NCI-H1436 treated with DMSO at 0.1 percent for 48 hours (cell line): ENCODE results near the gene TAF11L13.
"Not testable (repeated sequence)": the region's sequence is repeated elsewhere in the genome, so short reads cannot be mapped to it uniquely, and the experiment has no call there.

Source experiments
- DNase-seq: peaks from one replicate; lab custom pipeline; 2025; lab: John Stamatoyannopoulos, UW

The TAF11L13 gene

DNA sequence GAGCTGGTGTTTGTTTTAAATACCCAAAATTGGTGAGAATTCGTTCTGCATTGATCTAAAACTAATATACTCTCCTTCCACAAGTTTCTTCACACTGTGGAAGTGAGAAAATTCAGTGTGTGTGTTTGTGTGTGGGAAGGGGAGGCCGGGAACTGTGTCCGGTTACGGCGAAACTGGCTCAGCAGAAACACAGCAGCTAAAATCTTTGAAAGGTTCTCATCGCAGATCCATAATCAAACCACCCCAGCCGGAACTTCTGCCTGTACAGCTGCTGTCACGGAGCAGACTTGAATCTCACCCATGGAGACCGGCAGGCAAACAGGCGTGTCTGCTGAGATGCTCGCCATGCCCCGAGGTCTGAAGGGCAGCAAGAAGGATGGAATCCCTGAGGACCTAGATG, at the start of gene TAF11L13:
TAF11L13 (plus strand) TSS at position 301 of the 400 bp plus-strand sequence.
- not testable (repeated sequence) for DNase-seq

DNA sequence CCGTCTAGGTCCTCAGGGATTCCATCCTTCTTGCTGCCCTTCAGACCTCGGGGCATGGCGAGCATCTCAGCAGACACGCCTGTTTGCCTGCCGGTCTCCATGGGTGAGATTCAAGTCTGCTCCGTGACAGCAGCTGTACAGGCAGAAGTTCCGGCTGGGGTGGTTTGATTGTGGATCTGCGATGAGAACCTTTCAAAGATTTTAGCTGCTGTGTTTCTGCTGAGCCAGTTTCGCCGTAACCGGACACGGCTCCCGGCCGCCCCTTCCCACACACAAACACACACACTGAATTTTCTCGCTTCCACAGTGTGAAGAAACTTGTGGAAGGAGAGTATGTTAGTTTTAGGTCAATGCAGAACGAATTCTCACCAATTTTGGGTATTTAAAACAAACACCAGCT, 46.2 kb upstream of the TAF11L13 start, which contains the start of gene TAF11L7:
TAF11L7 (minus strand) TSS at position 101 of the 400 bp plus-strand sequence.
- DNase-seq = not testable (repeated sequence)

- DNase-seq = not testable (repeated sequence)
These were observed 41.0 kb upstream of the TAF11L13 start, which contains the start of gene TAF11L8 for GRCh38 chr5:17590860-17591259. Gene TAF11L8 (minus strand): TSS chr5:17590960.

- DNase-seq = not testable (repeated sequence)
These were observed 37.6 kb upstream of the TAF11L13 start, which contains the start of gene TAF11L9 for GRCh38 chr5:17594255-17594654. Gene TAF11L9 (minus strand): TSS chr5:17594394.

DNA sequence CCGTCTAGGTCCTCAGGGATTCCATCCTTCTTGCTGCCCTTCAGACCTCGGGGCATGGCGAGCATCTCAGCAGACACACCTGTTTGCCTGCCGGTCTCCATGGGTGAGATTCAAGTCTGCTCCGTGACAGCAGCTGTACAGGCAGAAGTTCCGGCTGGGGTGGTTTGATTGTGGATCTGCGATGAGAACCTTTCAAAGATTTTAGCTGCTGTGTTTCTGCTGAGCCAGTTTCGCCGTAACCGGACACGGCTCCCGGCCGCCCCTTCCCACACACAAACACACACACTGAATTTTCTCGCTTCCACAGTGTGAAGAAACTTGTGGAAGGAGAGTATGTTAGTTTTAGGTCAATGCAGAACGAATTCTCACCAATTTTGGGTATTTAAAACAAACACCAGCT, 34.2 kb upstream of the TAF11L13 start, which contains the start of gene TAF11L10:
TAF11L10 (minus strand) TSS at position 101 of the 400 bp plus-strand sequence.
- not testable (repeated sequence) for DNase-seq

DNA sequence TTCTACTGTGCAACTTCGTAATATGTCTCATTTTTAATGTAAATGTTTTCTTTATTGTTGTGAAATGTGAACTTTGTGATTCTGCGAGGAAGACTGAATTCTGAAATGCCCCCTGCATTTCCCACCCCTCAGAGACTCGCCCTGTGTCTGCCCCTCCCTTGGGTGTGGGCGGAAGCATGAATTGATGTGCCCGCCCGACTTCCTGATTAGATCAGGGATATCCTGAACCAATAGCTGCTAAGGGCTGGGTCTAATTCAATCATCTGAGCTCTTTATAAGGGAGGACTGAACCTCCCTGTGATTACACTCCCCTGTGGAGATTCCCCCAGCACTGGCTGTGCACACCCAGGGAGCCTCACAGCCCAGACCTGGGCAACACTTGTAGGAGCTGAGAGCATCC, 28.0 kb upstream of the TAF11L13 start, which contains the start of gene TAF11L11:
TAF11L11 (plus strand) TSS at position 304 of the 400 bp plus-strand sequence.
- DNase-seq = not testable (repeated sequence)

GRCh38 chr5:17604951-17605350, 26.9 kb upstream of the TAF11L13 start:
- no peak for DNase-seq

DNA sequence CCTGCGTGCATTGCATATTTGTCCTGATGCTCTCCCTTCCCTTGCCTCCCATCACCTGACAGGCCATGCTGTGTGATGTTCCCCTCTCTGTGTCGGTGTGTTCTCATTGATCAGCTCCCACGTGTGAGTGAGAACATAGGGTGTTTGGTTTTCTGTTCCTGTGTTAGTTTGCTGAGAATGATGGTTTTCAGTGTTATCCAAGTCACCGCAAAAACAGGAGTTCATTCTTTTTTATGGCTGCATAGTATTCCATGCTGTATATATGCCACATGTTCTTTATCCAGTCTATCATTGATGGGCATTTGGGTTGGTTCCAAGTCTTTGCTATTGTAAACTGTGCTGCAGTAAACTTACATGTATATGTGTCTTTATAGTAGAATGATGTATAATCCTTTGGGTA, 24.4 kb upstream of the TAF11L13 start:
- DNase-seq = not testable (repeated sequence)

- not testable (repeated sequence) for DNase-seq
These were observed 21.8 kb upstream of the TAF11L13 start, which contains the start of gene TAF11L12 for GRCh38 chr5:17610092-17610491. Gene TAF11L12 (plus strand): TSS chr5:17610392.

DNA sequence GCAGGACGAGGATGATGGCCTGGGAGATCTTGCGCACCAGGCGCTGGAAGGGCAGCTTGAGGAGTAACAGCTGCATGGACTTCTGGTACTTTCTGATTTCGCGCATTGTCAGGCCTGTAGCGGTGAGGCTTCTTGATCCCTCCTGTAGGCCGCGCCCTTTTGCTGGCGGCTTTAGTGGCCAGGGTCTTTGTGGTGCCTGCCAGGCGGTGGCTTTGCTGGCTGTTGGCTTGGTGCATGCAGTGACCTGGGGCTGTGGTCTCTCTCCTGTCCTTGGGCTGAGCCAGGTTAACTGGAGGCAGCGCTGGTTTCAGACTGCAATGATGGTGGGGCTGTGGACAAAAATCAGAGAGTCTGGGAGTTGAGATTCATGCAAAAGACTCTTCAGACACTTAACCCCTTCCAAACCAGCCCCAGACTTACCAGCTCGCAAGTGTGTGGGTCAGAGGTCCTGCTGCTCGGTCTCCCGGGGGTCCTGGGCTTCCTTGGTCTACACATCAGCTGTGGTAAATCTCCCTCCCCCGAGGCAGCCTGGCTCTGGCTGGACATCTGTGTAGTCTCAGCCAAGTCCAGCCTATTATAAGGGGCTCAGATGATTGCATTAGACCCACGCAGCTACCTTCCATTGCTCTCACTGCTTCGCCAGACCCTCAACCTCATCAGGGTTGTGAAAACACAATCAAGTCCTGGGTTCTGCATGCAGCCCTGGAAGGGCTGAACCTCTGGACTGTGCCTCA, 16.8 kb upstream of the TAF11L13 start:
- no peak for DNase-seq

DNA sequence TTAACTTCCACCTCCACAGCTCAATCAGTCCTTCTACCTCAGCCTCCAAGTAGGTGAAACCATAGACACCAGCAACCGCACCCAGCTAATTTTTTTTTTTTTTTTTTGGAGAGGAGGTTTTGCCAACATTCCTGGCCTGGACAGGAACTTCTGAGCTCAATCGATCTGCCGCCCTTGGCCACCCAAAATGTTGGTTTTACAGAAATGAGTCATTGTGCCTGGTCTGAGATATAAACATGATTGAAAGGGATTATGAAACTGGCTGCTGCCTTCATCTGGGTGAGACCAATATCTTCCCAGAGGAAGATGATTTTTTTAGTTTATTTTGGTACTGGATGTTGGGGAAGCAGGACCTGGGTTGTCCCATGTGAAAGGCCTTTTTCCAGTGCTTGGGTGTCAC, 12.5 kb upstream of the TAF11L13 start:
- no peak for DNase-seq

DNA sequence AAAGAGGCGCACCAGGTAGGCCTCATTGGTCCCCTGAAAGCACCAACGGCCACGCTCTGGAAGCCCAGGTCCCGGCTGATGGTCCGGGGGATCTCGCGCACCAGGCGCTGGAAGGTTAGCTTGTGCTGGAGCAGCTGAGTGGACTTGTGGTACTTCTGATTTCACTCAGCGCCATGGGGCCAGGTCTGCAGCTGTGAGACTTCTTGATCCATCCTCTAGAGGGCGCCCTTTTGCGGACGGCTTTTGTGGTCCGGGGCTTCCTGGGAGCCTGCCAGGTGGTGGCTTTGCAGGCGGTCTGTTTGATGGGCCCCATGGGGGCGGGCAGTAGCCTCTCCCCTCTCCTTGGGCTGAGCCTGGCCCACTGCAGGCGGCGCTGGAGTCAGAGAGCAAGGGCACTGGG, 11.3 kb upstream of the TAF11L13 start:
- DNase-seq = no peak

DNA sequence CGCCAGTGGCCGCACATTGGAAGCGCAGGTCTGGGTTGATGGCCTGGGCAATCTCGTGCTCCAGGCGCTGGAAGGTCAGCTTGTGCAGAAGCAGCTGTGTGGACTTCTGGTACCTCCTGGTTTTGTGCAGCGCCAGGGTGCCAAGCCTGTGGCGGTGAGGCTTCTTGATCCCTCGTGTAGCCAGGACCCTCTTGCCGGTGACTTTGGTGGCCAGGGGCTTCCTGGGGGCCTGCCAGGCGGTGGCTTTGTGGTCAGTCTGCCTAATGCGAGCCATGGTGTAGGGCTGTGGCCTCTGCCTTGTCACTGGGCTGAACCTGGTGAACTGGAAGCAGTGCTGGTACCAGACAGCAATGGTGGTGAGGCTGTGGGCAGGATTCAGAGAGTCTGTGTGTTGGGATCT, 6.2 kb upstream of the TAF11L13 start:
- DNase-seq = no peak

GRCh38 chr5:17634160-17634559, 2.3 kb downstream of the TAF11L13 start, which contains the start of gene TAF11L14:
Gene TAF11L14 (plus strand): TSS chr5:17634460.
- no peak for DNase-seq

DNA sequence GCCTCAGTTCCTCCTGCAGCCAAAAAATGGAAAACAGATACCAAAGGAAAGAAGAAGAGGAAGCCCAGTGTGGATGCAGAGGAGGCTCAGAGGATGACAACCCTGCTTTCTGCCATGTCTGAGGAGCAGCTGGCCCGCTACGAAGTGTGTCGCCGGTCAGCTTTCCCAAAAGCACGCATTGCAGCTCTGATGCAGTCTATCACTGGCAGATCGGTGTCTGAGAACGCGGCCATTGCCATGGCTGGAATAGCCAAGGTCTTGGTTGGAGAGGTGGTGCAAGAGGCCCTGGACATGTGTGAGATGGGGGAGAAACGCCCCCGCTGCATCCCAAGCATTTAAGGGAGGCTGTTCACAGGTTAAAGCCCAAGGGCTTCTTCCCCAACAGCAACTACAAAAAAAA, 17.3 kb downstream of the TAF11L13 start:
- DNase-seq = not testable (repeated sequence)

DNA sequence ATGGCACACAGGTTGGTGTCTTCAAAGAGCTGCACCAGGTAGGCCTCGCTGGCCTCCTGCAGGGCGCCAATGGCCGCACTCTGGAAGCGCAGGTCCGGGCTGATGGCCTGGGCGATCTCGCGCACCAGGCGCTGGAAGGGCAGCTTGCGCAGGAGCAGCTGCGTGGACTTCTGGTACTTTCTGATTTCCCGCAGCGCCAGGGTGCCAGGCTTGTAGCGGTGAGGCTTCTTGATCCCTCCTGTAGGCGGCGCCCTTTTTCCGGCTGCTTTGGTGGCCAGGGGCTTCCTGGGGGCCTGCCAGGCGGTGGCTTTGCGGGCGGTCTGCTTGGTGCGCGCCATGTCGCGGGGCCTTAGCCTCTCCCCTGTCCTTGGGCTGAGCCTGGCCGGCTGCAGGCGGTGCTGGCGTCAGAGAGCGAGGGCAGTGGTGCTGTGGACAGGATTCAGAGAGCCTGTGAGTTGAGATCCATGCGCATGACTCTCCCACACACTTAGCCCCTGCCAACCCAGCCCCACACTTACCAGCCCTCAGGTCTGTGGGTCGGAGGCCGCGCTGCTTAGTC, 23.4 kb downstream of the TAF11L13 start:
- not testable (repeated sequence) for DNase-seq

DNA sequence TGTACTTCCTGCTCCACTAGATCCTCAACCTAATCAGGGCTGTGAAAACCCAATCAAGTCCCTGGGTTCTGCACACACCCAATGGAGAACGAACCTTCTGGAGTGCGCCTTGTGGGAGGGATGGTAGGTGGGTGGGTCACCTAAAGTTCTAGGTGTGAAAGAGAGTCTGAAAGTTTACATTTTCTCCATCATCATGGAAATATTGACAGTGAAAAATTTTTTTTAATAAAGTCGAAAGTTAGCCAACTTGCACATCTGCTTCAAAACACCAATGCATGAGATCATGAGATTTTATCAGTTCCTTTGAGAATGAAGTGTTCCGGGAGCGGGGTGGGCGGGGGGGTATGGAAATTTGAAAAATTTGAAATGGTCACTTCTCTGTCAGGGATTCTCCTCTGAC, 24.0 kb downstream of the TAF11L13 start:
- DNase-seq = no peak

- DNase-seq = no peak
These were observed 31.3 kb downstream of the TAF11L13 start for GRCh38 chr5:17663182-17663581.

DNA sequence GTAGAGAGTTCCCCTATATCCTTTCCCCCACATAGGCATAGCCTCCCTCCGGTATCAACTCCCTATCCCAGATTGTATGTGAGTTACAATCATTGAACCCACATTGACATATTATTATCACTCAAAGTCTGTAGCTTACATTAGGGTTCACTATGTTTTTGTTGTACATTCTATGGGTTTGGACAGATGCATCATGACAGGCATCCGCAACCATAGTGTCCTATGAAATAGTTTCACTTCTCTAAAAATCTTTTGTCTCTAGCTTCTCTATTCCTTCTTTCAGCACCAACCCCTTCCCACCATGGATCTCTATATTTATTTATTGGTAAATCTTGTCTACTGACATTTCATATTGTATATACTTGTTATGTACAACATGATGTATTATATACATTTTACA, 33.9 kb downstream of the TAF11L13 start:
- no peak for DNase-seq

DNA sequence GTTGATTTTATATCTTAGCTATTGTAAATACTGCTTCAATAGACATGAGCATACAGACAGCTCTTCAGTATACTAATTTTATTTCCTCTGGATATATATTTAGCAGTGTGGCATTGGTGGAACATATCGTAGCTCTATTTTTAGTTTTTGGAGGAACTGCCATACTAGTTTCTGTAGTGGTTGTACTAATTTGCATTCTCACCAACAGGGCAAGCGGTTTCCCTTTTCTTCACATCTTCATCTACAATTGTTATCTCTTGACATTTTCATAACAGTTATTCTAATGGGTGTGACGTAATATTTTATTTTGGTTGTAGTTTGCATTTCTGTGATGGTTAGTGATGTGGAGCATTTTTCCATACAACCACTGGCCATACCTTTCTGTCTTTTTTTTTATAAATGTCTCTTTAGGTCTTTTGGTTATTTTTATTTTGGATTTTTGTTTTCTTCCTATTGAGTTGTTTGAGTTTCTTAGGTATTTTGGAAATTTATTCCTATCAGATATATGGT, 34.9 kb downstream of the TAF11L13 start:
- DNase-seq = no peak

DNA sequence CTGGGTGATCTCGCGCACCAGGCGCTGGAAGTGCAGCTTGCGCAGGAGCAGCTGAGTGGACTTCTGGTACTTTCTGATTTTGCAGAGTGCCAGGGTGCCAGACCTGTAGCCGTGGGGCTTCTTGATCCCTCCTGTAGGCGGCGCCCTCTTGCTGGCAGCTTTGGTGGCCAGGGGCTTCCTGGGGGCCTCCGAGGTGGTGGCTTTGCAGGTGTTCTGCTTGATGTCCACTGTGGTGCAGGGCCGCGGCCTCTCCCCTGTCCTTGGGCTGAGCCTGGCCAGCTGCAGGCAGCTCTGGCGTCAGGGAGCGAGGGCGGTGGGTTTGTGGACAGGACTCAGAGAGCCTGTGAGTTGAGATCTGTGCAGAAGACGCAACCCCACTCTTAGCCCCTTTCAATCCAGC, 38.5 kb downstream of the TAF11L13 start:
- no peak for DNase-seq

GRCh38 chr5:17678751-17679324, 47.0 kb downstream of the TAF11L13 start:
- no peak for DNase-seq
